HG02885 (cell line): Measurements from ENCODE around the gene FNDC11.
"Not testable (repeated sequence)": the region's sequence is repeated elsewhere in the genome, so short reads cannot be mapped to it uniquely, and the experiment has no call there.

ENCODE experiments used
- ATAC-seq: cut with Tn5 transposase; IDR thresholded peaks from one replicate; pipeline ENCODE4 v1.9.1; 2021; ENCODE audit warnings: mild to moderate bottlenecking; ENCODE audit not compliant: unreplicated experiment, poor library complexity

Gene FNDC11, protein sequence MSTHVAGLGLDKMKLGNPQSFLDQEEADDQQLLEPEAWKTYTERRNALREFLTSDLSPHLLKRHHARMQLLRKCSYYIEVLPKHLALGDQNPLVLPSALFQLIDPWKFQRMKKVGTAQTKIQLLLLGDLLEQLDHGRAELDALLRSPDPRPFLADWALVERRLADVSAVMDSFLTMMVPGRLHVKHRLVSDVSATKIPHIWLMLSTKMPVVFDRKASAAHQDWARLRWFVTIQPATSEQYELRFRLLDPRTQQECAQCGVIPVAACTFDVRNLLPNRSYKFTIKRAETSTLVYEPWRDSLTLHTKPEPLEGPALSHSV

GRCh38 chr20:63553933-63554290 lies at the start of gene FNDC11:
Gene FNDC11, plus strand, starts transcription at chr20:63554159. Its CDS starts 1,505 bp downstream, at chr20:63555664.
- ATAC-seq: no peak

- no peak for ATAC-seq
Measured at GRCh38 chr20:63504642-63505041, 49.3 kb upstream of the FNDC11 start.

DNA sequence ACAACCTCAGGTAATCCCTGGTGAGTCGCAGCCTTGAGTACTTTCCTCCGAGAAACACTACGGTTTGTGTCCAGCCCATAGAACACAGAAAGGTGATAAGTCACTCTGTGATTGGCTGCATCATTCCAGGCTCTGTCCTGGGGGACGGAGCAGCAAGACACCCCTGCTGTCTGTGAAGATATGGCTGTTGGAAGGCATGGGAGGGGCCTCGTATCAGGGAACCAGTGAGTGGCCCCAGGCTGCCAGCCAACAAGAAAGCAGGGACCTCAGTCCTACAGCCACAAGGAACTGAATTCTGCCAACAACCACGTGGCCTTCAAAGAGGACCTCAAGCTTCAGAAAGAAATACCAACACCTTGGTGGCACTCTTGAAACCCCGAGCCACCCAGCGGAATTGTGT lies 48.7 kb upstream of the FNDC11 start:
- ATAC-seq: no peak

GRCh38 chr20:63505723-63506122 lies 48.2 kb upstream of the FNDC11 start:
- no peak for ATAC-seq

DNA sequence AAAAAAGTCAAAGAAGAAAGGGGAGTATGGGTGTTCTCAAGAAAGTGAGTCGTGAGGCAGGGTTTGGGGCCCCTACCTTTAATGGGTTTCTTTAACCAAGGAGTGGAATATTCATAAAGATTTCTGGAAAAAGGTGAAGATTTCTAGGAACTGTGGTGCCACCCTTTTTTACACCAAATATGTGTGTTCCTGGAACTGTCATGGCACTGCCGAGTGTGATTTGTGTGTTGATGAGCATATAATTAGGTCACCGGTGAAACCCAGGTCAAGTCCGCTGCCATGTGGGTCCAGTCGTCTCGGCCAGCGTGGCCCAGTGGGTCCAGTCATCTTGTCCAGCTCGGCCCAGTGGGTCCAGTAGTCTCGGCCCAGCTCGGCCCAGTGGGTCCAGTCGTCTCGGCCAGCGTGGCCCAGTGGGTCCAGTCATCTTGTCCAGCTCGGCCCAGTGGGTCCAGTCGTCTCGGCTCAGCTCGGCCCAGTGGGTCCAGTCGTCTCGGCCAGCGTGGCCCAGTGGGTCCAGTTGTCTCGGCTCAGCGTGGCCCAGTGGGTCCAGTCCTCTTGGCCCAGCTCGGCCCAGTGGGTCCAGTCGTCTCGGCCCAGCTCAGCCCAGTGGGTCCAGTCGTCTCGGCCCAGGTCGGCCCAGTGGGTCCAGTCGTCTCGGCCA lies 46.7 kb upstream of the FNDC11 start:
- ATAC-seq: no peak

- no peak for ATAC-seq
Measured at GRCh38 chr20:63508072-63508768, 45.7 kb upstream of the FNDC11 start.

DNA sequence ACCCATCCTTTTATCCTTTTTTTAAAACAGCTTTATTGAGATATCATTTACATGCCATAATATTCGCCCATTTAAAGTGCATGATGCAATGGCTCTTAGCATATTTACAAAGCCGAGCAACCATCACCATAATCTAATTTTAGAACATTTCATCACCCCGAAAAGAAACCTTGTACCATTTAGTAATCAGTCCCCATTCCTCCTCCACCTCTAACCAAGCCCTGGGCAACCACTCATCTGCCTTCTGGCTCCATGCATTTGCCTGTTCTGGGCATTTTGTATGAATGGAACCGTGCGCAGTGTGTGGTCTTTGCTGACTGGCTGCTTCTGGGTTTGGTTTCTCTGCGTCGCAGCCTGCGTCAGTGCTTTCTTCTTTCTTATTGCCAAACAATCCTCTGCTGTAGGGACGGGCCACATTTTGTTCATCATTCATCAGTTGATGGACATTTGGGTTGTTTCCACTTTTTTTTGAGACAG lies 44.8 kb upstream of the FNDC11 start:
- no peak for ATAC-seq

DNA sequence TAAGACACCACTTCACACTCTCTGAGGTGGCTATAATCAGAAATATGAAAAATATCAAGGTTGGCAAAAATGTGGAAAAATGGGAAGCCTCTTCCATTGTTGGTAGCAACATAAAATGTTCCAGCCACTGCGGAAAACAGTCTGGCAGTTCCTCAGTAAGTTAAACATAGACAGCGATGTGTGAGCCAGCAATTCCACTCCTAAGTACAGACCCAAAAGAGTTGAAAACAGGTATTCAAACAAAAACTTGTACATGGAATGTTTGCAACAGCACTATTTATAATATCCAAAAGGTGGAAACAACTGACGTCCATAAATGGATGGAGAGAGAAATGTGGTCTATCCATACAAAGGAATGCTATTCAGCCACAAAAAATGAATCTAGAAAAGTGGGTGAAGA lies 40.8 kb upstream of the FNDC11 start:
- ATAC-seq: no peak

GRCh38 chr20:63514520-63514919 lies 39.4 kb upstream of the FNDC11 start:
- ATAC-seq: not testable (repeated sequence)

DNA sequence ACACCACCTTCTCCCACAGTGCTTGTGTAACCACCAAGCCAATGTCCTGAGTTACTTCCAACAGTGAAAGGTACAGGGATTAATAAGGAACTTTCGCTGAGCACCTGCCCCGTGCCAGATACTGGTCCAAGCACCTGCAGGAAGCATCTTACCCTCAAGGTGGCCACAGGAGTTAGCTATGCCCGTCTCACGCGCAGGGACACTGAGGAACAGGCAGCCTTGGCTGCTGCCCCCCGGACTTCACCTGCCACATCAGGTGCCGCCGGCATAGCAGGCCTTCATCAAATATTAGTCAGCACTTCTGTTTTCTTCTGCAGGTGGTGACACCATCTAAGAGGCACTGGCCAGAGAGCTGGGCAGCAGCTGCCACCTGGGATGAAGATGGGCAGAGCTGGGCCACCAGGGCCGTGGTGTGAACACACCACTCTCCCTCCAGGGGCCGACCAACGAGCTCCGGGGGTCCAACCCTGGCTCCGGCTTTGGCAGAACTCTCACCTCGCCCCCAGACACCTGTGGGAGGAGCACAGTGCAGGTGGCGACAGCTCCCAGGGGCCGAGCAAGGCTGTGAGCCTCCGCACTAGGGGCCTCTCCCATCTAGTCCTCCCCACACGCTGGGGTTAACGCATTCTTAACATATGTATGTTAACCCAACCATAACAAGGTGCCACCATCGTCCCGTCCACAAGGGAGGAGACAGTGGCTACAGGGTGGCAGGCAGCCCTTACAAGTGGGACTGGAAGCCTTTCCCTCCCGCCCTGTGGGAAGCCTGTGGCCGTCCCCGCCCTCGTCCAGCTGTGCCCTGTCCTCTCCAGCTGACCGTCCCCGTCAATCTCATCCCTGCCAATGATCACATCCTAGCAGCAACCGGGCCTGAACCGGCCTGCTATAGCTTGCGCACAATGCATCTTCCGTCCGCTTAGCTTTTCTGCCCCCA lies 36.3 kb upstream of the FNDC11 start:
- ATAC-seq: no peak

DNA sequence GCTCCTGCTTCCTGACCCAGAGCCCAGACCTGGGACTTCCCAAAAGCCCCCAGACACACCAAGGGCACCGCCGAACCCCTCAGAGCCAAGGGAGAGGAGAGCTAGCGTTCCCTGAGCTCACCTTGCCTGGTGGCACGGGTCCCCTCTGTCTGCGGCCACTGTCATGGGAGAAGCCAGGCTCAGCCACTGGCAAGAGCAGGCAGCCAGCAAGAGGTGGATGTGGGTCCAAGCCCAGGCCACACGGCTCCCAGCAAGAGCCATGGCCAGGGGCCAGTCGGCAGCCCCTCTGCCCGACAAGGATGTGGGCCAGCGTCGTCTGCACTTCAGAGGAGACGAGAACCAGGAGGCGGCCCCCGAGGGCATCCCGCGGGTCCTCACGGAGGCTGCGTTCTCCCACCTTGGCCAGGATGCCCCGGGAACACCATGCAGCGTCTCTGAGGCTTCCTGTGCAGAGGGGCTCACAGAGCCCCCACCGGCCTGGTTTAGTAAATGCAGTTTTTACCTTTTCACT lies 35.6 kb upstream of the FNDC11 start:
- ATAC-seq: no peak

- ATAC-seq: no peak
Measured at GRCh38 chr20:63518946-63519667, 34.9 kb upstream of the FNDC11 start.

DNA sequence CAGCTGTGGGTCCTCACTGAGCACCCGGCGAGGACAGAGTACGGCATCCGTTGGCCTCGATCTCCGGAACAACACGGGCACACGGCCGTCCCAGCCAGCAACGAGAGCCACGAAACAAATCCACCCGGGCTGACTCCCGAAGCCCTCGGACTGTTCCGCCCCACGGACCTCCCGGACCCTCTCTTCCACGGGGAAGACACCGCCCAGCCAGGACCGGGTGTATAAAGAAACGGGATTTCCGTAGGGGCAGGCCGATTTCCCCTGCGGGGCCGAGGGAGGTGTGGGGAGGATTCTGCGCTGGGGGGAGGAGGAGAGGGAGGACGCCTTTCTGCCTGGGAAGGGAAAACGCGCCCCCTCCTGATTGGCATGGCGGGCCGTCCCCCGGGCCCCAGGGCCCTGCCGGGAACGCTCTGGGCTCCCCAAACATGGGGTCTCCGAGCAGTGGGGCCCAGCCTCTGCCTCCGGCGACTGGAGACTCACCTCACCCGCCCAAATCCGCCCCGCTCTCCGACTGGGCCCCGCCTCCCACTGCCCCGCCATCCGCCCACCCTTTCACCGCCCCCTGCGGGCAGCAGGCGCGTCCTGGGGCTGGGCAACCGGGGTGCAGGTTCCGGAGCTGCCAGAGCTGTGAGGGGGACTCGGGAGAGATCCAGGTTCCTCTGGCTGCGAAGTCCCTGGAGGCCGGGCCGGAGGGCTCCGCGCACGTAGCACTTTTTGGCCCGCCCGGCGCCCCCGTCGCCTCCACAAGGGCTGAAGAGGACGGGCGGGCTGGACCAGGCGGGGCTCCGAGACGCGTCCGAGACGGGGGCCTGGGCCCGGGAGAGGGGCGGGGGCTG lies 34.1 kb upstream of the FNDC11 start:
- ATAC-seq: peak; percentile 45

- ATAC-seq: peak; percentile 81
Measured at GRCh38 chr20:63520504-63520933, 33.4 kb upstream of the FNDC11 start, which contains the start of gene PPDPF. Gene PPDPF, plus strand, starts transcription at chr20:63520765. Its CDS starts 544 bp downstream, at chr20:63521309.

DNA sequence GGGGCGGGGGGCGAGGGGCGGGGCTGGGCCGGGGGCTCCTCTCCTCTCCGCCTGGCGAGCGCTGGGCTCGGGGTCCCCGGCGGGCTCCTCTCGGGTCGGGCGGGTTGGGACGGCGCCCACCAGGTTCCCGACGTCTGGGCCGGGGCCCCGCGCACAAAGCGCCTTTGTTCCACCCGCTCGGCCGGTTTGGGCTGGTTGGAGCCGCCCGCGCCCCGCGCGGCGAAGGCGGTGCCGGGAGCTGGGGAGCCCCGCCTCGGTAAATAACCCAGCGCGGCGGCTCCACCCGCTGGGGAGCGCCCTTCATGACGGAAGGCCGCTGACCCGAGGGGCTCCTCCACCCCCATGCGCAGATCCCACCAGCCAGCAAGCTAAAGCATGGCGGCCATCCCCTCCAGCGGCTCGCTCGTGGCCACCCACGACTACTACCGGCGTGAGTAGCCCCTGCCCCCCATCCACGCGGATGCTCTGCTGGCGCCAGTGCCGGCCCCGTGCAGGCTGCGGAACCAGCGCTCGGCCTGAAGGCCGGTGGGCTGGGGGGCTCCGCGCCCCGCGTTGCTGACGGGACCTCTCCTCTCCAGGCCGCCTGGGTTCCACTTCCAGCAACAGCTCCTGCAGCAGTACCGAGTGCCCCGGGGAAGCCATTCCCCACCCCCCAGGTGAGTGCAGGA lies 32.9 kb upstream of the FNDC11 start:
- peak; percentile 37 for ATAC-seq

- no peak for ATAC-seq
Measured at GRCh38 chr20:63521602-63522001, 32.4 kb upstream of the FNDC11 start.

GRCh38 chr20:63522091-63522868 lies 31.7 kb upstream of the FNDC11 start:
- no peak for ATAC-seq
